ENCODE results near the gene ANKRD33B. TPM values are rescaled to one million over a fixed set of nuclear protein-coding genes. Genes with fewer than 3 reads are reported as not detected.

Gene ANKRD33B
- total RNA-seq, 4 donors from 2014 or later = 0.57 to 6.5 (median 1.7) TPM

DNA sequence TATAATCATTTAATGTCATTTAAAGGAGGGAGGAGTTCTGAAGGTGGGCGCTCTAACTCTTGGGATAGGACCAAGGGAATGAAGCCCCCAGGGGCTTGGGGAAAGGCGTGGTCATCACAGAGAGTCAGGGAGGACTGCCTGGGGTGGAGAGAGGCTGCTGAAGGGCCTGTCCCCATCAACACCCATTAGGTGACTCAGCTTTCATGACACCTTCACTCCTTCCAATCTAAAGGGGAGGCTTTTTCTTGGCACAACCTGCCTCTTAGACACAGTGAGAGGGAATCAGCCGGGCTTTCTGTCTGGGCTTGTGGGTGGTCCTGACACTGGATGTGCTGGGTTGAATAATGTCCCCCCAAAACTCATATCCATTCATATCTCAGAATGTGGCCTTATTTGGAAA, 31.4 kb upstream of the ANKRD33B start:
- no peak for TF ChIP-seq POLR2A (IDR thresholded peaks at IDR 0.05)
- TF ChIP-seq, protein P1, sequence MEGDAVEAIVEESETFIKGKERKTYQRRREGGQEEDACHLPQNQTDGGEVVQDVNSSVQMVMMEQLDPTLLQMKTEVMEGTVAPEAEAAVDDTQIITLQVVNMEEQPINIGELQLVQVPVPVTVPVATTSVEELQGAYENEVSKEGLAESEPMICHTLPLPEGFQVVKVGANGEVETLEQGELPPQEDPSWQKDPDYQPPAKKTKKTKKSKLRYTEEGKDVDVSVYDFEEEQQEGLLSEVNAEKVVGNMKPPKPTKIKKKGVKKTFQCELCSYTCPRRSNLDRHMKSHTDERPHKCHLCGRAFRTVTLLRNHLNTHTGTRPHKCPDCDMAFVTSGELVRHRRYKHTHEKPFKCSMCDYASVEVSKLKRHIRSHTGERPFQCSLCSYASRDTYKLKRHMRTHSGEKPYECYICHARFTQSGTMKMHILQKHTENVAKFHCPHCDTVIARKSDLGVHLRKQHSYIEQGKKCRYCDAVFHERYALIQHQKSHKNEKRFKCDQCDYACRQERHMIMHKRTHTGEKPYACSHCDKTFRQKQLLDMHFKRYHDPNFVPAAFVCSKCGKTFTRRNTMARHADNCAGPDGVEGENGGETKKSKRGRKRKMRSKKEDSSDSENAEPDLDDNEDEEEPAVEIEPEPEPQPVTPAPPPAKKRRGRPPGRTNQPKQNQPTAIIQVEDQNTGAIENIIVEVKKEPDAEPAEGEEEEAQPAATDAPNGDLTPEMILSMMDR (IDR thresholded peaks at IDR 0.05) = no peak
- intact Hi-C loops (cut with DNase I) = no loop called here
- H3K36me3 ChIP-seq = no peaks in the 10 kb centered on the region
- peaks cover 0 to 35% (median 23%) of the 10 kb centered on the region in 3 donors for H3K4me1 ChIP-seq
- no peaks in the 10 kb centered on the region for H3K9me3 ChIP-seq
- no peak overlapping the region for H3K4me3 ChIP-seq
- WGBS, 2 donors = 69 to 73% methylated on average over 2 to 3 of the region's 3 CpGs
- H3K27ac ChIP-seq = no peak overlapping the region
- no peak for DNase-seq
- H3K27me3 ChIP-seq = peaks cover 0 to 18% (median 0%) of the 10 kb centered on the region in 4 donors

DNA sequence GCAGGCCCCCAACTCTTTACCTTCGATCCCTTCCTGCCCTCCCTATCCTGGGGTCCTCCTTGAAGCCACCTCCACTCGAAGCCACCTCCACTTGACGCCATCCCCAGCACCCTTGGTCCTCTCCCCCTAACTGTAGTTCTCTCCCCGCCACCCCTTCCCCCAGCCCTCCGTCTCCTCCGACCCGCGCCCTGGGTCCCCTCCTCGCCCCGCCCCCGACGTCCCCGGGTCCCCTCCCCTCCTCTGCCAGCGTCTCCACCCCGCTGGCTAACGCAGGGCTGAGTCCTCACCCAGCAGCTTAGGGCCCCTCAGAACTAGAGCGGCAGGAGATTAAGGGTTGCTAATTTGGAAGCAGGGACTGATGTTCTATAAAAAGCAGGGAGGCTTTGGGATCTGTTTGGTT, 30.6 kb upstream of the ANKRD33B start:
- H3K4me3 ChIP-seq = peak overlapping the region in 1 of 4 donors; percentile 4
- H3K9me3 ChIP-seq = no peaks in the 10 kb centered on the region
- WGBS, 2 donors = 27 to 30% methylated on average over 3 to 6 of the region's 17 CpGs
- H3K27ac ChIP-seq = peak overlapping the region in 2 of 4 donors; percentile 9 to 10
- TF ChIP-seq POLR2A (IDR thresholded peaks at IDR 0.05) = no peak
- TF ChIP-seq, protein P1 (IDR thresholded peaks at IDR 0.05) = no peak
- no peak for DNase-seq
- no peaks in the 10 kb centered on the region for H3K36me3 ChIP-seq
- intact Hi-C loops (cut with DNase I) = no loop called here
- peaks cover 3 to 35% (median 18%) of the 10 kb centered on the region in 3 donors for H3K4me1 ChIP-seq
- H3K27me3 ChIP-seq = peaks cover 0 to 23% (median 0%) of the 10 kb centered on the region in 4 donors

DNA sequence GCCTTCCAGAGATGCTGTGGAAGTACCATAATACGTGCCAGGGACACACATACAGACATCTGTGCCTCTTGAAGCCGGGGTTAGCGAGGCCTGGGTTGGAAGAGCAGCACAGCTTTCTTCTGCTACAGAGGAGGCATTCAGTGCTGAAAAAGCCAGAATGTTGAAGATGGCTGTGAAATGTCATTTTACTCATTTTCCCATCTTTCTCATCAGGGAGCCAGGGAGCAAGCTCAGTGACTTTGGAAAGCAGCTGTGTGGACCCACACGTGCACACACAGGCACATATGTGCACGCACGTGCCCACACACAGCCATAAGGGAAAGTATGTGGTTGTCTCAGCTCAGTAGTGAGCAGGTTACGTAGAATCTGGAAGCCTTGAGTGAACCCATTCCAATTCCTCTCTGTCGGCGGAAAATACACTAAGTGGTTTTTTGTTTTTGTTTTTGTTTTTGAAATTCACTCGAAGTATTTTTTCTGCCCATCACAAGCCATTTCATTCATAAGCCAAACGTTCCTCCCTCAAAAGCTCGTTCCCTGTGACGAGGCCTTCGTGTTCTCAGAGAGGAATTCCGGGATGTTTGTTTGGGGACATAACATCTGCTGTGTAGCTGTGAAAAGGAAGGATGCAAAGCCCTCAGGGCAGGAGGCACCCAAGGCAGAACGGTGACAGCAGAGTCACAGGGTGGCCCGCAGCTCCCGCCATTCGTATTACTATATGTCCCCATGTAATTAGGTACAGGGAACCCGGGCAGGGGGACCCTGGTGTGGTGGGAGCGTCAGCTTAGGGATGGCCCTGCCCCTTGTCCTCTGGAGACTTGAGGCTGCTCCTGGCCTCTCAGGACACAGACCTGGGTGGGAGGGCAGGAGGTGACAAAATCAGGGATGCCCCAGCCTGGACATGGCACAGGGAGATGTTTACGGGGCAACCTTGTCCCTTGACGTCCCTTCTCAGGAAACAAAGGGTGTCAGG, 29.0 kb upstream of the ANKRD33B start:
- WGBS, 2 donors = 69 to 72% methylated on average over 18 to 21 of the region's 23 CpGs
- Histone ChIP-seq H3K27ac (peak overlapping the region in 1 of 4 donors; percentile 23), H3K4me1 (peaks cover 16 to 45% (median 21%) of the 10 kb centered on the region in 3 donors), H3K27me3 (peaks cover 0 to 23% (median 0%) of the 10 kb centered on the region in 4 donors), H3K4me3 (no peak overlapping the region), H3K36me3 (no peaks in the 10 kb centered on the region), H3K9me3 (no peaks in the 10 kb centered on the region)
- intact Hi-C loops (cut with DNase I) = no loop called here
- no peak for DNase-seq
- TF ChIP-seq, protein P1 (IDR thresholded peaks at IDR 0.05) = no peak
- no peak for TF ChIP-seq POLR2A (IDR thresholded peaks at IDR 0.05)

DNA sequence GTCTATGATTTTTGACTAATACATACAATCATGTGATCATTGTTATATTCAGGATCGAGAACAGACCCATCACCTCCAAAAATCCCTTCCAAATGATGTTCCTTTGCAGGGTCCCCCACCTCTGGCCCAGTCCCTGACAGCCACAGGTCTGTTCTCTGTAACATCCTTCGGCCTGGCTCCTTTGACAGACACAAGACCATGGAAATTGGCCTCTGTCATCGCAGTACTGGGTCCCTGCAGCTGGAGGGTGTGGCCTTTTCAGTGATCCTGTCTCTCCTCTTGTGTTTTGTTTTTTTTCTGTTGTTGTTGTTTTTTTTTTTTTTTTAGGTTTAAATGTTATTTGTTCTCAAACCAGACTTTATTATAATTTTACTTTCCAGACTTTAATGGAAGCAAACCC, 27.4 kb upstream of the ANKRD33B start:
- no peaks in the 10 kb centered on the region for H3K9me3 ChIP-seq
- no peaks in the 10 kb centered on the region for H3K36me3 ChIP-seq
- intact Hi-C loops (cut with DNase I) = no loop called here
- peaks cover 16 to 45% (median 21%) of the 10 kb centered on the region in 3 donors for H3K4me1 ChIP-seq
- no peak overlapping the region for H3K27ac ChIP-seq
- TF ChIP-seq, protein P1 (IDR thresholded peaks at IDR 0.05) = no peak
- no peak for TF ChIP-seq POLR2A (IDR thresholded peaks at IDR 0.05)
- H3K4me3 ChIP-seq = no peak overlapping the region
- no peak for DNase-seq
- 61 to 63% methylated on average over 3 of the region's 3 CpGs for WGBS, 2 donors
- peaks cover 0 to 30% (median 0%) of the 10 kb centered on the region in 4 donors for H3K27me3 ChIP-seq

Measured in esophagus squamous epithelium (tissue), 5 donors.